ENCODE data around the gene USP12.

DNA sequence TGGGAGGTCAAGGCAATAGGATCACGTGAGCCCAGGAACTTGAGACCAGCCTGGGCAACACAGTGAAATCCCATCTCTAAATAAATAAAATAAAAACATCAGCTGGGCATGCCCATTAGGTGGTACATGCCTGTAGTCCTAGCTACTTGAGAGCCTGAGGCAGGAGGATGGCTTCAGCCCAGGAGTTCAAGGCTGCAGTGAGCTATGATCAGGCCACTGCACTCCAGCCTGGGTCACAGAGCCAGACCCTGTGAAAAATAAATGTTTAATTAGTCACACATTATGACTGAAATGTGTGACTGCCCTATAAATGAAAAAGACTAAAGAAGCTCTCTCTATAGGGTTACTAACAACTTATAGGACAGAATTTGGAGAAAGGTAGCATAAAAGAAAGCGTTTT is 37.7 kb downstream of the USP12 start:
- no peak for TF ChIP-seq SIN3A (IDR thresholded peaks at IDR 0.05; ENCODE audit: borderline replicate concordance, insufficient read depth, low read length)
- TF ChIP-seq TAF1 (IDR thresholded peaks at IDR 0.05; ENCODE audit: borderline replicate concordance, insufficient read depth, low read length): no peak
- TF ChIP-seq REST (IDR thresholded peaks at IDR 0.05; ENCODE audit: insufficient read depth in 1 of 2, low read depth in 2 of 2, low read length in 2 of 2): no peak
- no peak for TF ChIP-seq POLR2AphosphoS5 (IDR thresholded peaks at IDR 0.05; ENCODE audit: low read depth, low read length)
